ENCODE results near the gene CYREN.

DNA sequence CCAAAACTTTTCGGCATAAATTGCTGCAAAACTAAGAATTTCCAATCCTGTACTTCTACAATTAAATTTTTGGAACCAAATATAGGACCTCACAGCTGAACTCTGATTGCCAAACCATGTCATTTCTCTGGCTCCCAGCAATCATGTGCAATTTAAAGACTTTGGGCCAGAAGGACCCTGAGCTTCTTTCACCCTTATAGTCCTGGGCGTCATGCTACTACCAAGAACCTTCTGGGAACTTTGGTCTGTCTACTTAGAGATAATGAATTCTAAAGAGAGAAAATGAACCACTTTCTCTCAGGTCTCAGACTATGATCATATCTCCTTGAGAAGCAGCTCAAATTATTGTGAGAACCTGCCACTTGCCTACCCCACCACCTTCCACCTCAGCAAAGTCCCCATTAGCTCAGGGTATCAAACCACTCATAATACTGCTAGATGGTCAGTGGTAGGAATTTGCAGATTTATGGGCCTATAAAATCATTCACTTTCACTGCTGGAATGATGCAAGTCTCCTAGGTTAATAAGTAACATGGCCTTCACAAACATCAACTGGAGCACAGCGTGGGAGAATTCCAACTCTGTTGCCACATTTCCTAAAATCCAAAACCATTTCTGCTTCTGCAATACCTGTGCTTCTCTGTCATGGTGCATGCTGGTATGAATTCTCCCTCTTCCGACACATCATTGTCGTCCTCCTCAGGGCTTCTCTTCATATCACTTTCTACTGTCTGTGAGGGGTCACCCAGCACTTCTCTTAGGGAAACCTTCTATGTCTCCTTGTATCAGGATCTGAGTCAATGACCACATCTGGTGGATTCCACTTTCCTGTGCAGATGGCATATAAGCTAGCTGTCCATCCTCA, 47.4 kb upstream of the CYREN start:
- TF ChIP-seq, protein P1, sequence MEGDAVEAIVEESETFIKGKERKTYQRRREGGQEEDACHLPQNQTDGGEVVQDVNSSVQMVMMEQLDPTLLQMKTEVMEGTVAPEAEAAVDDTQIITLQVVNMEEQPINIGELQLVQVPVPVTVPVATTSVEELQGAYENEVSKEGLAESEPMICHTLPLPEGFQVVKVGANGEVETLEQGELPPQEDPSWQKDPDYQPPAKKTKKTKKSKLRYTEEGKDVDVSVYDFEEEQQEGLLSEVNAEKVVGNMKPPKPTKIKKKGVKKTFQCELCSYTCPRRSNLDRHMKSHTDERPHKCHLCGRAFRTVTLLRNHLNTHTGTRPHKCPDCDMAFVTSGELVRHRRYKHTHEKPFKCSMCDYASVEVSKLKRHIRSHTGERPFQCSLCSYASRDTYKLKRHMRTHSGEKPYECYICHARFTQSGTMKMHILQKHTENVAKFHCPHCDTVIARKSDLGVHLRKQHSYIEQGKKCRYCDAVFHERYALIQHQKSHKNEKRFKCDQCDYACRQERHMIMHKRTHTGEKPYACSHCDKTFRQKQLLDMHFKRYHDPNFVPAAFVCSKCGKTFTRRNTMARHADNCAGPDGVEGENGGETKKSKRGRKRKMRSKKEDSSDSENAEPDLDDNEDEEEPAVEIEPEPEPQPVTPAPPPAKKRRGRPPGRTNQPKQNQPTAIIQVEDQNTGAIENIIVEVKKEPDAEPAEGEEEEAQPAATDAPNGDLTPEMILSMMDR (IDR thresholded peaks at IDR 0.05 in 8 of 11, conservative IDR thresholded peaks at IDR 0.05 in 3 of 11): no peak
- no peak for TF ChIP-seq POLR2A (IDR thresholded peaks at IDR 0.05)
